HepG2 (cell line): ENCODE results near the gene GNL2. TPM values are rescaled to one million over a fixed set of nuclear protein-coding genes. Genes with fewer than 3 reads are reported as not detected.

Experiments used
- ATAC-seq: fragments of 200-7000 bp; cut with Tn5 transposase; 3 replicates; pipeline ENCODE4 v1.9.1; 2020; ENCODE audit warnings: mild to moderate bottlenecking, moderate library complexity
- BruUV-seq: library from RNA; stranded (reverse); fragments of 400-500 nt; replicated peaks from 2 replicates; lab custom pipeline; 2021; lab: Mats Ljungman, UMichigan
- CTCF ChIA-PET: fragments of 300-600 bp; formaldehyde crosslinking; extraction: SDS; loops from one replicate; lab custom pipeline; 2021; ENCODE audit warnings: low total read pairs, inconsistent platforms, low intra/inter-chr PET ratio; lab: Yijun Ruan, JAX
- POLR2A ChIA-PET: fragments of 350-600 bp; sonication (Branson Sonifier 250); formaldehyde crosslinking; loops from one replicate; lab custom pipeline; 2020; ENCODE audit warnings: antibody characterized with exemption, inconsistent platforms; lab: Yijun Ruan, JAX
- DNase-seq: peaks from one replicate; pipeline ENCODE4 v3.0.0-alpha.2; 2015; ENCODE audit warnings: low spot score
- FAIRE-seq: peaks from 3 replicates; lab custom pipeline; 2011; peaks lifted over from hg19 to GRCh38; lab: Jason Lieb, UNC
- H2AFZ ChIP-seq: one replicate; pipeline ENCODE4 v1.6.1; 2011; ENCODE audit warnings: low read length, inconsistent platforms
- H3K27ac ChIP-seq: fragments of 300-600 bp; 3 replicates; pipeline ENCODE4 v1.8.0; 2011; ENCODE audit warnings: mixed run types, mild to moderate bottlenecking, mixed read lengths, low read length, inconsistent platforms; ENCODE audit not compliant: insufficient read depth; ENCODE audit errors: extremely low read length
- H3K27me3 ChIP-seq, 2 experiments: fragments of 200-600 bp in 1 of 2; 2 replicates in 1 of 2; 3 replicates in 1 of 2; pipeline versions ENCODE4 v1.6.0 to v1.8.0; 2011; ENCODE audit warnings: low read length in 2 of 2, mild to moderate bottlenecking in 2 of 2, moderate library complexity in 2 of 2, inconsistent platforms in 1 of 2; ENCODE audit not compliant: insufficient read depth in 2 of 2, control insufficient read depth in 1 of 2
- H3K36me3 ChIP-seq, 2 experiments: fragments of 200-600 bp in 1 of 2; replicated peaks in 1 of 2; 2 replicates in 1 of 2; 3 replicates in 1 of 2; pipeline versions ENCODE4 v1.5.1 to v1.8.0; 2011; ENCODE audit warnings: low read length in 2 of 2, inconsistent platforms in 1 of 2; ENCODE audit not compliant: insufficient read depth in 2 of 2, control insufficient read depth in 1 of 2
- H3K4me1 ChIP-seq: 2 replicates; pipeline ENCODE4 v1.5.1; 2012; ENCODE audit warnings: low read length, inconsistent platforms; ENCODE audit not compliant: insufficient read depth
- H3K4me2 ChIP-seq: 2 replicates; pipeline ENCODE4 v1.6.0; 2011; ENCODE audit warnings: low read depth, low read length, inconsistent platforms
- H3K4me3 ChIP-seq, 3 experiments: fragments of 200-600 bp in 1 of 3; sonication (generic), shearing (Covaris generic) in 1 of 3; replicated peaks in 1 of 3; 2 replicates each; pipeline ENCODE4 v1.5.1; 2011 to 2016; ENCODE audit warnings: low read length in 3 of 3, inconsistent platforms in 2 of 3, low read depth in 2 of 3, mild to moderate bottlenecking in 2 of 3, control low read depth in 1 of 3, mixed read lengths in 1 of 3; ENCODE audit not compliant: insufficient read depth in 1 of 3
- H3K79me2 ChIP-seq: one replicate; pipeline ENCODE4 v1.6.1; 2011; ENCODE audit warnings: low read length, inconsistent platforms; ENCODE audit not compliant: insufficient read depth
- H3K9ac ChIP-seq: 2 replicates; pipeline ENCODE4 v1.6.0; 2011; ENCODE audit warnings: mild to moderate bottlenecking, low read depth, low read length, inconsistent platforms; ENCODE audit not compliant: insufficient read depth
- H3K9me3 ChIP-seq: 2 replicates; pipeline ENCODE4 v1.5.1; 2012; ENCODE audit warnings: mild to moderate bottlenecking, low read length
- H4K20me1 ChIP-seq: 2 replicates; pipeline ENCODE4 v1.6.0; 2011; ENCODE audit warnings: inconsistent platforms, mild to moderate bottlenecking, low read length, moderate library complexity; ENCODE audit not compliant: insufficient read depth
- PLRG1 ChIP-seq: fragments of 450-650 bp; conservative IDR thresholded peaks from 2 replicates; pipeline ENCODE4 v1.6.1; 2016
- POLR2AphosphoS2 ChIP-seq: IDR thresholded peaks from 2 replicates; pipeline ENCODE4 v1.6.1; 2011; ENCODE audit warnings: low read depth, low read length, improper control_type of control experiment
- SNAPC2 ChIP-seq: sonication (generic); formaldehyde crosslinking; IDR thresholded peaks from 2 replicates; pipeline ENCODE4 v1.8.1; 2022; ENCODE audit warnings: mild to moderate bottlenecking, missing genetic modification reagents
- ZHX1 ChIP-seq: sonication (generic); formaldehyde crosslinking; IDR thresholded peaks from 2 replicates; pipeline ENCODE4 v1.8.1; 2022; ENCODE audit warnings: low read depth, mild to moderate bottlenecking, missing genetic modification reagents
- ZNF180 ChIP-seq: sonication (generic); formaldehyde crosslinking; IDR thresholded peaks from 2 replicates; pipeline ENCODE4 v1.4.0; 2020; ENCODE audit warnings: low read depth, missing genetic modification reagents, borderline replicate concordance
- ZNF513 ChIP-seq: sonication (generic); formaldehyde crosslinking; conservative IDR thresholded peaks from 2 replicates; pipeline ENCODE4 v1.5.0; 2020; ENCODE audit warnings: missing genetic modification reagents
- ZNF841 ChIP-seq: sonication (generic); formaldehyde crosslinking; IDR thresholded peaks from 2 replicates; pipeline ENCODE4 v1.8.1; 2023; ENCODE audit warnings: missing genetic modification reagents, borderline replicate concordance
- ZNF883 ChIP-seq: sonication (generic); formaldehyde crosslinking; IDR thresholded peaks from 2 replicates; pipeline ENCODE4 v1.5.1; 2020; ENCODE audit warnings: mild to moderate bottlenecking, missing genetic modification reagents; ENCODE audit errors: not compliant biosample characterization
- WGBS: methylation state at CpG from one replicate; pipeline ENCODE4 v1.1.6; 2017; ENCODE audit warnings: low lambda C conversion rate; 5-methylcytosine and 5-hydroxymethylcytosine counted together
- in situ Hi-C: cut with HindIII; loops from 2 replicates; pipeline ENCODE4 v1.10.0; 2017; ENCODE audit warnings: low pct_unique_long_range_greater_than_20kb; ENCODE audit not compliant: extremely low pct_ligation_motif_present
- intact Hi-C: fragments of 100-400 bp; cut with micrococcal nuclease; formaldehyde crosslinking; loops from one replicate; pipeline ENCODE4 v1.10.0; 2022; ENCODE audit not compliant: unreplicated experiment
- polyA plus RNA-seq, 8 experiments: library from polyadenylated mRNA; depleted of rRNA in 3 of 8; stranded (reverse) in 7 of 8; unstranded in 1 of 8; fragments of >200 nt; fragmentation: Illumina TruSeq in 4 of 8; extraction: Trizol in 4 of 8; gene quantifications; 2 replicates each; pipeline versions ENCODE4 v1.2.1 to v1.2.3, GENCODE V29; 2011 to 2016; ENCODE audit warnings: low read depth in 4 of 8, missing spikeins in 1 of 8, mixed read lengths in 1 of 8; ENCODE audit not compliant: insufficient read depth in 1 of 8
- total RNA-seq, 5 experiments: library from RNA; depleted of rRNA; stranded (reverse); fragments of >200 nt; fragmentation: Illumina TruSeq; extraction: Trizol; gene quantifications; 2 replicates each; pipeline ENCODE4 v1.2.3, GENCODE V29; 2016; ENCODE audit warnings: low read depth in 1 of 5

Gene GNL2
- total and polyA plus RNA-seq, 2 of the 13 experiments (the other 11 are each of a cell fraction or from before 2014, with no cell fraction given), result 32.1 to 72.1 TPM

GRCh38 chr1:37558411-37558810 is 37.3 kb downstream of the GNL2 start:
- no peak for TF ChIP-seq ZNF883
- TF ChIP-seq ZNF180 (CRISPR knock-in tag), result no peak
- no peak for TF ChIP-seq PLRG1
- no peak for TF ChIP-seq ZHX1 (CRISPR knock-in tag)
- no peak for TF ChIP-seq SNAPC2
- no peak for TF ChIP-seq POLR2AphosphoS2
- TF ChIP-seq ZNF841 (CRISPR knock-in tag), result no peak
- TF ChIP-seq ZNF513 (CRISPR knock-in tag), result no peak
- TF ChIP-seq, all 625 proteins: peak for 0
- H3K27ac ChIP-seq, result no peak overlapping the region
- ChIA-PET CTCF (no interaction called here), POLR2A (no interaction called here)
- DNase-seq (no peak), ATAC-seq (no peak), FAIRE-seq (no peak)
- H3K79me2 ChIP-seq, result peaks cover 7% of the 10 kb centered on the region
- BruUV-seq, result no TSS peak
- H3K9me3 ChIP-seq, result no peaks in the 10 kb centered on the region
- H3K27me3 ChIP-seq, result no peaks in the 10 kb centered on the region; a peak in 1 of 5 replicates
- H3K4me3 ChIP-seq, result no peak overlapping the region
- H3K9ac ChIP-seq, result no peak overlapping the region
- no peaks in the 10 kb centered on the region for H4K20me1 ChIP-seq
- intact Hi-C loops, result no loop called here
- in situ Hi-C loops, result no loop called here
- no peak overlapping the region for H3K4me2 ChIP-seq
- peaks cover 60% of the 10 kb centered on the region for H3K4me1 ChIP-seq
- no peak overlapping the region for H2AFZ ChIP-seq
- no peaks in the 10 kb centered on the region for H3K36me3 ChIP-seq
- 79% methylated on average over 1 of the region's 1 CpG for whole genome bisulfite sequencing
